GM12878 (cell line): Measurements from ENCODE around the gene NUP93. TPM values are rescaled to one million over a fixed set of nuclear protein-coding genes. Genes with fewer than 3 reads are reported as not detected.

Source experiments
- ATAC-seq: fragments of 200-7000 bp; cut with Tn5 transposase; 3 replicates; pipeline ENCODE4 v1.9.1; 2020; ENCODE audit warnings: mild to moderate bottlenecking, moderate library complexity
- BruUV-seq: library from RNA; stranded (reverse); fragments of 400-500 nt; replicated peaks from 2 replicates; lab custom pipeline; 2021; lab: Mats Ljungman, UMichigan
- CTCF ChIA-PET: fragments of 300-600 bp; sonication (Branson Sonifier 250); formaldehyde crosslinking; extraction: SDS; loops from one replicate; lab custom pipeline; 2021; ENCODE audit warnings: inconsistent platforms; lab: Yijun Ruan, JAX
- POLR2A ChIA-PET: fragments of 350-600 bp; formaldehyde crosslinking; extraction: SDS; loops from one replicate; lab custom pipeline; 2021; ENCODE audit warnings: inconsistent platforms; lab: Charles Lee
- RAD21 ChIA-PET: fragments of 300-600 bp; sonication (Branson Sonifier 250); formaldehyde crosslinking; loops from one replicate; lab custom pipeline; 2023; ENCODE audit warnings: antibody characterized with exemption; ENCODE audit not compliant: unreplicated experiment; lab: Charles Lee
- SMC1A ChIA-PET: fragments of 300-600 bp; sonication (Branson Sonifier 250); formaldehyde crosslinking; loops from one replicate; lab custom pipeline; 2023; ENCODE audit not compliant: unreplicated experiment, uncharacterized antibody; lab: Charles Lee
- DNase-seq: peaks from one replicate; pipeline ENCODE4 v3.0.0-alpha.2; 2011; ENCODE audit warnings: low read depth, low spot score
- FAIRE-seq: peaks from 3 replicates; lab custom pipeline; 2011; peaks lifted over from hg19 to GRCh38; lab: Jason Lieb, UNC
- H2AFZ ChIP-seq: 2 replicates; pipeline ENCODE4 v1.6.0; 2011; ENCODE audit warnings: low read depth, low read length, control low read depth; ENCODE audit not compliant: control insufficient read depth
- H3K27ac ChIP-seq: 2 replicates; pipeline ENCODE4 v1.5.1; 2011; ENCODE audit warnings: control low read depth; ENCODE audit not compliant: control insufficient read depth, insufficient read depth
- H3K27me3 ChIP-seq, 2 experiments: replicated peaks in 1 of 2; 2 replicates each; pipeline versions ENCODE4 v1.6.0 to v1.6.1; 2011; ENCODE audit warnings: low read length in 1 of 2; ENCODE audit not compliant: control insufficient read depth in 2 of 2, insufficient read depth in 2 of 2
- H3K36me3 ChIP-seq, 2 experiments: 2 replicates each; pipeline ENCODE4 v1.5.1; 2011; ENCODE audit warnings: low read length in 1 of 2; ENCODE audit not compliant: control insufficient read depth in 2 of 2, insufficient read depth in 2 of 2
- H3K4me1 ChIP-seq: 2 replicates; pipeline ENCODE4 v1.6.1; 2011; ENCODE audit warnings: mild to moderate bottlenecking, low read length, moderate library complexity, mixed read lengths; ENCODE audit not compliant: control insufficient read depth, insufficient read depth
- H3K4me2 ChIP-seq: 2 replicates; pipeline ENCODE4 v1.6.0; 2011; ENCODE audit warnings: control low read depth; ENCODE audit not compliant: control insufficient read depth, insufficient read depth
- H3K4me3 ChIP-seq: fragments of 200-600 bp; sonication (generic); 2 replicates; pipeline ENCODE4 v1.5.1; 2016
- H3K79me2 ChIP-seq: 2 replicates; pipeline ENCODE4 v1.6.0; 2011; ENCODE audit warnings: low read length; ENCODE audit not compliant: control insufficient read depth, insufficient read depth
- H3K9ac ChIP-seq: 2 replicates; pipeline ENCODE4 v1.8.0; 2011; ENCODE audit warnings: low read length, control low read depth, mixed read lengths; ENCODE audit not compliant: control insufficient read depth, insufficient read depth
- H3K9me3 ChIP-seq: replicated peaks from 3 replicates; pipeline ENCODE4 v1.5.1; 2011; ENCODE audit warnings: mild to moderate bottlenecking, low read length; ENCODE audit not compliant: control insufficient read depth, insufficient read depth
- H4K20me1 ChIP-seq: 2 replicates; pipeline ENCODE4 v1.6.0; 2011; ENCODE audit not compliant: control insufficient read depth, insufficient read depth
- BCL11A ChIP-seq: IDR thresholded peaks from 2 replicates; pipeline ENCODE4 v1.6.1; 2011; ENCODE audit warnings: low read depth, low read length
- FOXK2 ChIP-seq: fragments of 450-650 bp; IDR thresholded peaks from 2 replicates; pipeline ENCODE4 v1.6.1; 2017; ENCODE audit warnings: mild to moderate bottlenecking, moderate library complexity
- IRF4 ChIP-seq: IDR thresholded peaks from 2 replicates; pipeline ENCODE4 v1.6.1; 2011; ENCODE audit warnings: low read depth, low read length
- JUND ChIP-seq: IDR thresholded peaks from 2 replicates; pipeline ENCODE4 v1.6.1; 2012; ENCODE audit warnings: low read depth, mild to moderate bottlenecking, low read length, improper control_type of control experiment, moderate library complexity
- KDM1A ChIP-seq: fragments of 200-600 bp; sonication (generic); IDR thresholded peaks from 2 replicates; pipeline ENCODE4 v1.6.1; 2016; ENCODE audit warnings: borderline replicate concordance
- NFYA ChIP-seq: IDR thresholded peaks from 2 replicates; pipeline ENCODE4 v1.6.1; 2011; ENCODE audit warnings: low read depth, mild to moderate bottlenecking, low read length, improper control_type of control experiment, borderline replicate concordance
- SMC3 ChIP-seq: IDR thresholded peaks from 2 replicates; pipeline ENCODE4 v1.6.1; 2011; ENCODE audit warnings: low read length, improper control_type of control experiment, borderline replicate concordance
- SREBF1 ChIP-seq: IDR thresholded peaks from 2 replicates; pipeline ENCODE4 v1.6.1; 2012; ENCODE audit warnings: mild to moderate bottlenecking, low read length
- TCF12 ChIP-seq: IDR thresholded peaks from 2 replicates; pipeline ENCODE4 v1.6.1; 2011; ENCODE audit warnings: low read depth, mild to moderate bottlenecking, low read length
- YY1 ChIP-seq: IDR thresholded peaks from 2 replicates; pipeline ENCODE4 v1.6.1; 2011; ENCODE audit warnings: low read depth, mild to moderate bottlenecking, low read length
- ZNF207 ChIP-seq: fragments of 450-650 bp; IDR thresholded peaks from 2 replicates; pipeline ENCODE4 v1.6.1; 2014; ENCODE audit warnings: antibody characterized with exemption, mild to moderate bottlenecking, borderline replicate concordance
- ZZZ3 ChIP-seq: IDR thresholded peaks from 2 replicates; pipeline ENCODE4 v1.6.1; 2011; ENCODE audit warnings: low read depth; ENCODE audit not compliant: control insufficient read depth, insufficient read length
- WGBS: methylation state at CpG from one replicate; pipeline ENCODE4 v1.1.6; 2016; ENCODE audit warnings: low lambda C conversion rate; ENCODE audit not compliant: insufficient replicate concordance, insufficient coverage; ENCODE audit errors: missing lambda C conversion rate; 5-methylcytosine and 5-hydroxymethylcytosine counted together
- in situ Hi-C: fragments of 300-500 bp; cut with MboI; formaldehyde crosslinking; loops from 9 replicates; pipeline ENCODE4 v1.14.3; 2018; ENCODE audit warnings: mixed read lengths
- intact Hi-C: fragments of 100-400 bp; cut with micrococcal nuclease; formaldehyde crosslinking; loops from one replicate; pipeline ENCODE4 v1.14.2; 2022; ENCODE audit not compliant: unreplicated experiment
- polyA plus RNA-seq, 11 experiments: library from polyadenylated mRNA; depleted of rRNA in 4 of 11; unstranded in 6 of 11; stranded (reverse) in 5 of 11; fragments of >200 nt; fragmentation: Nextera tagmentation in 4 of 11; fragmentation: Illumina TruSeq in 1 of 11; extraction: Ambion mirVana in 4 of 11; extraction: Trizol in 1 of 11; gene quantifications; 1 replicate in 1 of 11; 2 replicates in 10 of 11; pipeline versions ENCODE4 v1.2.1 to v1.2.3, GENCODE V29; 2011 to 2016; ENCODE audit warnings: inconsistent platforms in 2 of 11, missing spikeins in 2 of 11, low read depth in 1 of 11
- total RNA-seq, 4 experiments: library from RNA; depleted of rRNA in 3 of 4; stranded (reverse); fragments of >200 nt in 3 of 4; fragmentation: Illumina TruSeq in 1 of 4; extraction: Trizol in 1 of 4; gene quantifications; 2 replicates each; pipeline versions ENCODE4 v1.2.1 to v1.2.3, GENCODE V29; 2013 to 2021
- TF ChIP-seq, protein P1 (sequence below): fragments of 450-650 bp; conservative IDR thresholded peaks from 2 replicates; pipeline ENCODE4 v1.6.1; 2017; ENCODE audit warnings: mild to moderate bottlenecking, moderate library complexity
- TF ChIP-seq, protein P2 (sequence below): fragments of 450-650 bp; IDR thresholded peaks from 2 replicates; pipeline ENCODE4 v1.6.1; 2017; ENCODE audit warnings: antibody characterized with exemption, mild to moderate bottlenecking, moderate library complexity
- TF ChIP-seq, protein P3 (sequence below): fragments of 450-650 bp; formaldehyde crosslinking; IDR thresholded peaks from 2 replicates; pipeline ENCODE4 v1.5.0; 2022; ENCODE audit warnings: mild to moderate bottlenecking, missing genetic modification characterization

Gene NUP93
- total and polyA plus RNA-seq, 10 of the 15 experiments (the other 5 are each of a cell fraction or from before 2014, with no cell fraction given) = 82.2 to 175 (median 101) TPM

DNA sequence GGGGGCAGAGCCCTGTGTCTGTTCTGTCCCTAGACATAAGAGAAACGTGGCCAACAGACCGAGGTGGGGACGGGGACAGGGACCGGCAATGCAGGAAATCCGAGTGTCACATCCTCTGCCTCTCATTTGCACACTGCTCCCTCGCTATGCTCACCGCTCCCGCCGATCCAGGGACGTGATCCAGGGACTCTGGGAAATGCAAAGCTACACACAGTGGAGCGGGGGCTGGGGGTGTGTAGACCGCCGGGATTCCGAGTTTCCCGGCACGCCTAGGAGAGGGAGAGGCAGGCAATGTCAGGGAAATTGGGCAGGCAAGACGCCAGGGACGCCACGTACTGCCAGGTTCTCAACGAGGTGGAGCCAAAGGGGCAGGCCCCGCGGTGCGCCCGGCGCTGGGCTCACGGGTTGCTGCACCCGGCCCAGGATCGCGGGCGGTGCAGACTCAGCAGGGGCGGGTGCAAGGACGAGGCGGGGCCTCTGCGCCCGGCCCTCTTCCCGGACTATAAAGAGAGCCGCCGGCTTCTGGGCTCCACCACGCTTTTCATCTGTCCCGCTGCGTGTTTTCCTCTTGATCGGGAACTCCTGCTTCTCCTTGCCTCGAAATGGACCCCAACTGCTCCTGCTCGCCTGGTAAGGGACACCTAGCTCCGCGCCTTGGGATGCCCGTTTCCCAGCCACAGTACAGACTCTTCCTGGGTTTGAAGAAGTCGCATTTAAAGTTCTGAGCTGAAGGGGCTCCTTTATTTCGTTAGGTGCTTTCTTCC is 47.8 kb upstream of the NUP93 start, which contains the start of gene MT1X:
TSS of gene MT1X (plus strand) at position 532 of the 764 bp plus-strand sequence. CDS start at position 603, 71 bp downstream.
- ATAC-seq (peak; percentile 100), FAIRE-seq (peak; percentile 49), DNase-seq (peak; percentile 7)
- H3K4me2 ChIP-seq = peak within 1 kb of the TSS; percentile 100
- peaks cover 12% of the 10 kb centered on the region for H3K4me1 ChIP-seq
- H2AFZ ChIP-seq = peak within 1 kb of the TSS; percentile 97
- intact Hi-C loops (loop anchor here (1.0 kb wide), 1 partner anchor 73 kb away; no protein-coding TSS in a partner anchor), in situ Hi-C loops (loop anchor here (25.0 kb wide), 1 partner anchor 745 kb away; no protein-coding TSS in a partner anchor)
- ChIA-PET SMC1A (interaction anchor here (1.1 to 1.5 kb wide), 3 partner anchors 20 to 105 kb away, joined by 3 to 11 read pairs (median 3); no protein-coding TSS in a partner anchor), RAD21 (interaction anchor here (1.0 to 1.2 kb wide), 3 partner anchors 8 to 70 kb away, joined by 3 read pairs; no protein-coding TSS in a partner anchor), POLR2A (interaction anchor here (0.7 kb wide), 1 partner anchor 72 kb away, joined by 3 read pairs; no protein-coding TSS in a partner anchor), CTCF (interaction anchor here (1.6 to 2.5 kb wide), 2 partner anchors 19 to 325 kb away, joined by 3 to 13 read pairs; no protein-coding TSS in a partner anchor)
- no peaks in the 10 kb centered on the region for H3K9me3 ChIP-seq
- H3K9ac ChIP-seq = peak within 1 kb of the TSS; percentile 84
- H3K27ac ChIP-seq = peak within 1 kb of the TSS; percentile 39; the same call in 1 of the 2 replicates
- no peaks in the 10 kb centered on the region for H3K79me2 ChIP-seq
- no peaks in the 10 kb centered on the region for H3K36me3 ChIP-seq
- peak within 1 kb of the TSS; percentile 76 for H3K4me3 ChIP-seq
- H4K20me1 ChIP-seq = no peaks in the 10 kb centered on the region
- H3K27me3 ChIP-seq = no peaks in the 10 kb centered on the region; a peak in 1 of 4 replicates
- 1% methylated on average over 44 of the region's 49 CpGs for WGBS
- no TSS peak for BruUV-seq
- no peak for TF ChIP-seq ZZZ3
- TF ChIP-seq ZNF207 = no peak
- TF ChIP-seq FOXK2 = no peak
- TF ChIP-seq SMC3 = no peak
- TF ChIP-seq NFYA = no peak
- TF ChIP-seq, protein P1, sequence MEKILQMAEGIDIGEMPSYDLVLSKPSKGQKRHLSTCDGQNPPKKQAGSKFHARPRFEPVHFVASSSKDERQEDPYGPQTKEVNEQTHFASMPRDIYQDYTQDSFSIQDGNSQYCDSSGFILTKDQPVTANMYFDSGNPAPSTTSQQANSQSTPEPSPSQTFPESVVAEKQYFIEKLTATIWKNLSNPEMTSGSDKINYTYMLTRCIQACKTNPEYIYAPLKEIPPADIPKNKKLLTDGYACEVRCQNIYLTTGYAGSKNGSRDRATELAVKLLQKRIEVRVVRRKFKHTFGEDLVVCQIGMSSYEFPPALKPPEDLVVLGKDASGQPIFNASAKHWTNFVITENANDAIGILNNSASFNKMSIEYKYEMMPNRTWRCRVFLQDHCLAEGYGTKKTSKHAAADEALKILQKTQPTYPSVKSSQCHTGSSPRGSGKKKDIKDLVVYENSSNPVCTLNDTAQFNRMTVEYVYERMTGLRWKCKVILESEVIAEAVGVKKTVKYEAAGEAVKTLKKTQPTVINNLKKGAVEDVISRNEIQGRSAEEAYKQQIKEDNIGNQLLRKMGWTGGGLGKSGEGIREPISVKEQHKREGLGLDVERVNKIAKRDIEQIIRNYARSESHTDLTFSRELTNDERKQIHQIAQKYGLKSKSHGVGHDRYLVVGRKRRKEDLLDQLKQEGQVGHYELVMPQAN = no peak
- TF ChIP-seq SREBF1 = no peak
- no peak for TF ChIP-seq IRF4
- no peak for TF ChIP-seq JUND
- peak; percentile 20; the same call in 1 of the 2 replicates for TF ChIP-seq TCF12
- TF ChIP-seq YY1 = 0 out of 2 replicates have a peak, but pooled peaks have one; percentile 16
- TF ChIP-seq, protein P2, sequence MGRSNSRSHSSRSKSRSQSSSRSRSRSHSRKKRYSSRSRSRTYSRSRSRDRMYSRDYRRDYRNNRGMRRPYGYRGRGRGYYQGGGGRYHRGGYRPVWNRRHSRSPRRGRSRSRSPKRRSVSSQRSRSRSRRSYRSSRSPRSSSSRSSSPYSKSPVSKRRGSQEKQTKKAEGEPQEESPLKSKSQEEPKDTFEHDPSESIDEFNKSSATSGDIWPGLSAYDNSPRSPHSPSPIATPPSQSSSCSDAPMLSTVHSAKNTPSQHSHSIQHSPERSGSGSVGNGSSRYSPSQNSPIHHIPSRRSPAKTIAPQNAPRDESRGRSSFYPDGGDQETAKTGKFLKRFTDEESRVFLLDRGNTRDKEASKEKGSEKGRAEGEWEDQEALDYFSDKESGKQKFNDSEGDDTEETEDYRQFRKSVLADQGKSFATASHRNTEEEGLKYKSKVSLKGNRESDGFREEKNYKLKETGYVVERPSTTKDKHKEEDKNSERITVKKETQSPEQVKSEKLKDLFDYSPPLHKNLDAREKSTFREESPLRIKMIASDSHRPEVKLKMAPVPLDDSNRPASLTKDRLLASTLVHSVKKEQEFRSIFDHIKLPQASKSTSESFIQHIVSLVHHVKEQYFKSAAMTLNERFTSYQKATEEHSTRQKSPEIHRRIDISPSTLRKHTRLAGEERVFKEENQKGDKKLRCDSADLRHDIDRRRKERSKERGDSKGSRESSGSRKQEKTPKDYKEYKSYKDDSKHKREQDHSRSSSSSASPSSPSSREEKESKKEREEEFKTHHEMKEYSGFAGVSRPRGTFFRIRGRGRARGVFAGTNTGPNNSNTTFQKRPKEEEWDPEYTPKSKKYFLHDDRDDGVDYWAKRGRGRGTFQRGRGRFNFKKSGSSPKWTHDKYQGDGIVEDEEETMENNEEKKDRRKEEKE = no peak
- no peak for TF ChIP-seq BCL11A
- TF ChIP-seq, protein P3, sequence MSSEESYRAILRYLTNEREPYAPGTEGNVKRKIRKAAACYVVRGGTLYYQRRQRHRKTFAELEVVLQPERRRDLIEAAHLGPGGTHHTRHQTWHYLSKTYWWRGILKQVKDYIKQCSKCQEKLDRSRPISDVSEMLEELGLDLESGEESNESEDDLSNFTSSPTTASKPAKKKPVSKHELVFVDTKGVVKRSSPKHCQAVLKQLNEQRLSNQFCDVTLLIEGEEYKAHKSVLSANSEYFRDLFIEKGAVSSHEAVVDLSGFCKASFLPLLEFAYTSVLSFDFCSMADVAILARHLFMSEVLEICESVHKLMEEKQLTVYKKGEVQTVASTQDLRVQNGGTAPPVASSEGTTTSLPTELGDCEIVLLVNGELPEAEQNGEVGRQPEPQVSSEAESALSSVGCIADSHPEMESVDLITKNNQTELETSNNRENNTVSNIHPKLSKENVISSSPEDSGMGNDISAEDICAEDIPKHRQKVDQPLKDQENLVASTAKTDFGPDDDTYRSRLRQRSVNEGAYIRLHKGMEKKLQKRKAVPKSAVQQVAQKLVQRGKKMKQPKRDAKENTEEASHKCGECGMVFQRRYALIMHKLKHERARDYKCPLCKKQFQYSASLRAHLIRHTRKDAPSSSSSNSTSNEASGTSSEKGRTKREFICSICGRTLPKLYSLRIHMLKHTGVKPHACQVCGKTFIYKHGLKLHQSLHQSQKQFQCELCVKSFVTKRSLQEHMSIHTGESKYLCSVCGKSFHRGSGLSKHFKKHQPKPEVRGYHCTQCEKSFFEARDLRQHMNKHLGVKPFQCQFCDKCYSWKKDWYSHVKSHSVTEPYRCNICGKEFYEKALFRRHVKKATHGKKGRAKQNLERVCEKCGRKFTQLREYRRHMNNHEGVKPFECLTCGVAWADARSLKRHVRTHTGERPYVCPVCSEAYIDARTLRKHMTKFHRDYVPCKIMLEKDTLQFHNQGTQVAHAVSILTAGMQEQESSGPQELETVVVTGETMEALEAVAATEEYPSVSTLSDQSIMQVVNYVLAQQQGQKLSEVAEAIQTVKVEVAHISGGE (CRISPR knock-in tag) = no peak
- no peak for TF ChIP-seq KDM1A
